Gastroesophageal sphincter (tissue), 3 donors: ENCODE data around the gene PRKCSH.

ENCODE experiments used
- EP300 ChIP-seq: sonication (generic); formaldehyde crosslinking; IDR thresholded peaks from one replicate; pipeline ENCODE4 v1.6.1; 2017; ENCODE audit warnings: antibody characterized with exemption, mild to moderate bottlenecking
- POLR2AphosphoS5 ChIP-seq: sonication (generic); formaldehyde crosslinking; IDR thresholded peaks from one replicate; pipeline ENCODE4 v1.6.1; 2017; ENCODE audit warnings: antibody characterized with exemption
- TF ChIP-seq, protein P1 (sequence below), 4 experiments: fragments of 200-600 bp in 2 of 4; fragments of 450-650 bp in 2 of 4; sonication (generic) in 1 of 4; IDR thresholded peaks; one replicate each; pipeline ENCODE4 v1.5.1; 2017 to 2019; ENCODE audit warnings: antibody characterized with exemption in 4 of 4, mild to moderate bottlenecking in 2 of 4, moderate library complexity in 2 of 4

DNA sequence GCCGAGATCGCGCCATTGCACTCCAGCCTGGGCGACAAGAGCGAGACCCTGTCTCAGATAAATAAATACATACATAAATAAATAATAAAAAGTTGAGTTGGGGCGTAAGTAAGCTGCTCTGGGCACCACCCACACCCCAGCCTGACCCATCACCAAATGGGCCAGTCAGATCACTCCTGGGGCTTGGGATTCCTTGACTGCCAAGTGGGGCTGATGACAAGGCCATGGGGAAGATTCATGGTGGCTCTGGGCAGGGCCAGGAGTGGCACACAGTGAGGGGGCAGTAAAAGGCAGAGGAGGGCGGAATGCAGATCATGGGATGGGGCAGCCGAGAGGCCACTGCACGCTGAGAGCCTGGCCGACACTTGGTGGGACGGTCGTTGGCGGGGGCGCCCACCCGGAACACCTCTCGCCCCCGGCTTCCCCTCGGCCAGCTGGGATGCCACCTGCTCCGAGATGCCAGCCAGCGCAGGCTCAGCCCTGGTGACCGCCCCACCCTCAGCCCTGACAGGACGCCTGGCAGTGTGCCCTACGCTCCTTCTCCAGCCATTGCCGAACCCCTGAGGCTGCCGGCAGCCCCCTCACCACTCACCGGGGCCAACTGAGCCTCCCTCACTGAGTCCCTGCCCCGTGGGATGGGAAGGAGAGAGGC lies 59.3 kb downstream of the PRKCSH start:
- no peak for TF ChIP-seq POLR2AphosphoS5
- TF ChIP-seq, protein P1, sequence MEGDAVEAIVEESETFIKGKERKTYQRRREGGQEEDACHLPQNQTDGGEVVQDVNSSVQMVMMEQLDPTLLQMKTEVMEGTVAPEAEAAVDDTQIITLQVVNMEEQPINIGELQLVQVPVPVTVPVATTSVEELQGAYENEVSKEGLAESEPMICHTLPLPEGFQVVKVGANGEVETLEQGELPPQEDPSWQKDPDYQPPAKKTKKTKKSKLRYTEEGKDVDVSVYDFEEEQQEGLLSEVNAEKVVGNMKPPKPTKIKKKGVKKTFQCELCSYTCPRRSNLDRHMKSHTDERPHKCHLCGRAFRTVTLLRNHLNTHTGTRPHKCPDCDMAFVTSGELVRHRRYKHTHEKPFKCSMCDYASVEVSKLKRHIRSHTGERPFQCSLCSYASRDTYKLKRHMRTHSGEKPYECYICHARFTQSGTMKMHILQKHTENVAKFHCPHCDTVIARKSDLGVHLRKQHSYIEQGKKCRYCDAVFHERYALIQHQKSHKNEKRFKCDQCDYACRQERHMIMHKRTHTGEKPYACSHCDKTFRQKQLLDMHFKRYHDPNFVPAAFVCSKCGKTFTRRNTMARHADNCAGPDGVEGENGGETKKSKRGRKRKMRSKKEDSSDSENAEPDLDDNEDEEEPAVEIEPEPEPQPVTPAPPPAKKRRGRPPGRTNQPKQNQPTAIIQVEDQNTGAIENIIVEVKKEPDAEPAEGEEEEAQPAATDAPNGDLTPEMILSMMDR (IDR thresholded peaks at IDR 0.05): no peak
- no peak for TF ChIP-seq EP300
